Measurements from ENCODE around the gene MTR.

DNA sequence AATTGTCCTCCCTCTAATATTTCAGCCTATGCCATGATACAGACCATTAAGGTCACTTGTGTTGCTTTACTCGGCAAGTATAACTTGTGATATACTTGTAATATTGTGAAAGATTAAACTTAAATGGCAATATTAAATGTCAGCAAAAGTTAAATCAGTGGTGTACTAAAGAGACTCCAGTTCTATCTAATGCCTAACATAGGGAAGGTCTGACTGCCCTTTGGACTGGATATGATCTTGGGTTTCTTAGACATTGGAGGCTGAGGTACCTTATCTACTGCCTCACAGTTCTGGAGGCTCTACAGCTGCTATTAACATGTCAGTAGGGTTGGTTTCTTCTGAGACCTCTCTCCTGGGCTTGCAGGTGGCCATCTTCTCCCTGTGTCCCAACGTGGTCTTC lies 119.3 kb downstream of the MTR start:
- TF ChIP-seq, protein P1, sequence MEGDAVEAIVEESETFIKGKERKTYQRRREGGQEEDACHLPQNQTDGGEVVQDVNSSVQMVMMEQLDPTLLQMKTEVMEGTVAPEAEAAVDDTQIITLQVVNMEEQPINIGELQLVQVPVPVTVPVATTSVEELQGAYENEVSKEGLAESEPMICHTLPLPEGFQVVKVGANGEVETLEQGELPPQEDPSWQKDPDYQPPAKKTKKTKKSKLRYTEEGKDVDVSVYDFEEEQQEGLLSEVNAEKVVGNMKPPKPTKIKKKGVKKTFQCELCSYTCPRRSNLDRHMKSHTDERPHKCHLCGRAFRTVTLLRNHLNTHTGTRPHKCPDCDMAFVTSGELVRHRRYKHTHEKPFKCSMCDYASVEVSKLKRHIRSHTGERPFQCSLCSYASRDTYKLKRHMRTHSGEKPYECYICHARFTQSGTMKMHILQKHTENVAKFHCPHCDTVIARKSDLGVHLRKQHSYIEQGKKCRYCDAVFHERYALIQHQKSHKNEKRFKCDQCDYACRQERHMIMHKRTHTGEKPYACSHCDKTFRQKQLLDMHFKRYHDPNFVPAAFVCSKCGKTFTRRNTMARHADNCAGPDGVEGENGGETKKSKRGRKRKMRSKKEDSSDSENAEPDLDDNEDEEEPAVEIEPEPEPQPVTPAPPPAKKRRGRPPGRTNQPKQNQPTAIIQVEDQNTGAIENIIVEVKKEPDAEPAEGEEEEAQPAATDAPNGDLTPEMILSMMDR (IDR thresholded peaks at IDR 0.05), result no peak
- no peak for TF ChIP-seq POLR2A (IDR thresholded peaks at IDR 0.05)
- no peak for TF ChIP-seq POLR2AphosphoS5 (IDR thresholded peaks at IDR 0.05)

Measured in prostate gland (tissue), 2 donors.